Activated T-cell treated with anti-CD3 and anti-CD28 coated beads for 48 hours (primary cell): ENCODE data around the gene SIRT2.
"Not testable (repeated sequence)": the region's sequence is repeated elsewhere in the genome, so short reads cannot be mapped to it uniquely, and the experiment has no call there.

Experiments
- DNase-seq: peaks from one replicate; pipeline ENCODE4 v3.0.0-alpha.2; 2020; ENCODE audit warnings: low read depth

SIRT2 gene

GRCh38 chr19:38843175-38843758, 56.2 kb downstream of the SIRT2 start:
- no peak for DNase-seq

GRCh38 chr19:38842439-38843174, 56.8 kb downstream of the SIRT2 start:
- DNase-seq: peak; percentile 54

DNA sequence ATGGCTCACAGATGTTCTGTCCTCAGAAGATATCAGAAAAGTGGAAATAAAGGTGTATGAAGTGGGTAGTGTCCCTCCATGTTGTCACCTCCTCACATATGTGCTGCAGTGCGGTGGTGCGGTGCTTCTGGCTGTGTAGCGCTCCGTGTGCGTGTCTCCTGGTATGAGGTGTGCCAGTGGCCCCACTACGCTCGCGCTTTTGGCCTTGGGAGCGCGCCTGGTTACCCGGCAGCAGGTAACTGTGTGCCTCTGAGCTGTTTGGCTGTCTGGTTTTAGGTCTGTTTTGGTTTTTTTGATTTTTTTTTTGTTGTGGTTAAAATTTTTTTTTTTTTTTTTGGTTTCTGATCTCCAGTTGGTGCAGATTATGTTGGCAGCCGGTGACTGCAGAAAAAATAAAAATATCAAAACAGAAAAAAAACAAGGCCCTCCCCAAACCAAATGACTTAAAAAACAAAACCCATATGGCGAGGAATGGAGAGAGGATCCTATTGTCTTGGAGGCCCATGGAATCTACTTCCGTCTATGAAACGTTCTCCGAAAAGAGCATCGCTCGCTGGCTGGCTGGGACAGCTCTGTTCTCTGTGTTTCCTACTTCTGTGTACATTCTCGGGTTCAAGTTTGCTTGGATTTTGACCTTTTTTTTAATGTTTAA, 57.5 kb downstream of the SIRT2 start:
- no peak for DNase-seq

GRCh38 chr19:38841180-38841766, 58.1 kb downstream of the SIRT2 start:
- DNase-seq: no peak

- no peak for DNase-seq
Observed at GRCh38 chr19:38840583-38840968, 58.8 kb downstream of the SIRT2 start.

GRCh38 chr19:38839816-38840582, 59.4 kb downstream of the SIRT2 start:
- no peak for DNase-seq

GRCh38 chr19:38838986-38839761, 60.2 kb downstream of the SIRT2 start:
- no peak for DNase-seq

DNA sequence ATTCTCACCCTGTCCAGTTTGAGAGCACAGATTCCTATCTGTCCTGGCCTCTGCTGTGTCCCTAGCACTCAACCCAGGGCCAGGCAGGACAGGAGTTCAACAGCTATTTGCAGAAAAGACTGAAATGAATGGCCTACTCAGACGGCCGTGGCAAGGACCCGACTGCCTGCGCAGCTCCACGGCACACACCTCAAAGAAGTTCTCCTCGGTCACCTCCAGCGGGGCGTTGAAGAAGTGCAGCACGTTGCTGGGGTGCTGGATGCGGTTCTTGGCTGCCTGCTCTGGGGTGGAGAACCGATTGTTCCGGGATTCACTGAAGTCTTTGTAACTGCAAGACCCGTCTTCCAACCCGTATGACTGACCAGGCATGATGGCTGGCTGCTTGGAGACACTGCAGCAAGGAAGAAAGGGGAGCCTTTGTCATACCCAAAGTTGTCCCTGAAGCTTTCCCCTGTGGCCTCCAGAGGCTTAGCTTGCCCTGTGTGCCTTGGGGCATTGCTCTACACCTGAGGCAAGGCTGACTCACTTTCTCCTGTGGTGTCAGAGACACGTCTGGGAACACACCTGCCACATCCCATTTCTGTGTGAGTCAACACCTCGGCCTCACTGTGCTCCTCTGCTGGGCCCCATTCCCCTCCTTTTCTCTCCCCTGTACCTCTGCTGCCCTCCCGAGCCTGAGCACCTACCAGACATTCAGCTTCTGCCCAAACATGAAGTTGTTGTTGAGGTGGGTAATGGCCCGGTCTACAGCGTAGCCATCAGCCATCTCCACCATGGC, 61.0 kb downstream of the SIRT2 start:
- DNase-seq: peak; percentile 60

GRCh38 chr19:38837656-38838121, 61.7 kb downstream of the SIRT2 start:
- no peak for DNase-seq

DNA sequence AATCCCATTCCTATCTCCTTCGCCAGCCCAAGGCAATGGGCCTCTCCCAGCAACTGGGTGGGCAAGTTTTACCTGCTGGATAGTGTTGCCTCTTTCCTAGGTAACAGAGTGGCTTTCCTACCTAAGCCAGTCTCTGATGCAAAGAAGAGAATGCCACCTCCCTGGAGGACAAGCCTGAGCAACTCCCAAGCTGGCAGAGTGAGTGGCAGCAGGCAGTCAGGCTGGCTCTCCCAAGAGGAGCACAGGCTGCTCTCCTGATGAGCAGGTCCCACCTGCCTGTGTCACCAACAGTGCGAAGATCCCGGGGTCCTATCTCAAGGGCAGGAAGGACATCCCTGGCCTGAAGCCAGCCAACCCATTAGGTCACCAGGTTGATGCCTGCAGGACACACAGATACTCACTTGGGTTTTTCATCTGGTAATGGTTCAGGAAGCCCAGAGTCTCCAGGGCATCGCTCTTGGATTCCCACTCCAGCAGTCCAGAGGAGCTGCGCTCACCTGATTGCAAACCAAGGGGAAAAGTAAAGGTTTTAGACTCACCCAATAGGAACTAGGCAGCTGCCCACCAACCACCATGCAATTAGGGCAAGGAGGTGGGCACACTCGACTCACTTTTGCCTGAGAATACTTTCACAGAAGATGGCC, 62.3 kb downstream of the SIRT2 start:
- DNase-seq: no peak

GRCh38 chr19:38836159-38836982, 63.0 kb downstream of the SIRT2 start:
- no peak for DNase-seq

DNA sequence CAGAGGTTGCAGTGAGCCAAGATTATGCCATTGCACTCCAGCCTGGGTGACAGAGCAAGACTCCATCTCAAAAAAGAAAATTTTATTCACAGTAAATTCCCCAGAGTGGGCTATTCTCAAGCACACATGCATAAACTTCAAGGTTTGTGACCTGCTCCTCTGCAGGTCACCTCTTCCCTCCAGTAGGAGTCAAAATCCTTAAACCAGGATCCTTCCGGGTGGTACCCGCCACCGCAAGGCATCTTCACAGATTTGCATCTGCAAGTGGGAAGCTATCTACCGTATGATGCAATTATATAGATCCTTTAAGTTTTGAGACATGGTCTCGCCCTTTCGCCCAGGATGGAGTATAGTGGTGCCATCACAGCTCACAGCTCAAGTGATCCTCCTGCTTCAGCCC, 64.8 kb downstream of the SIRT2 start:
- no peak for DNase-seq

DNA sequence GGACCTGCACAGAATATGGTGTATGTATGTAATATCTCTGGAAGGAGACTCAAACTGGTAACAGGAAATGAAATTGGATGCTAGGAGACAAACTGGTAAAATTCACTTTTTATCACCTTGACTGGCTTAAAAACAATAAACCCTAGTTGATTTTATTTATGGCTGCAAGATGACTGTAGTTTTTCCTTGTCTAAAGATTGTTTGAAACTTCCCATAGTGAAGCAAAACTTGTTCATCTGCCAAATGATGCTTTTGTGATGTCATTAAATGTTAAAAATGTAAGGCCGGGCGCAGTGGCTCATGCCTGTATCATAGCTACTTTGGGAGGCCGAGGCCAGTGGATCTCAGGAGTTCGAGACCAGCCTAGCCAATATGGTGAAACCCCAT, 65.3 kb downstream of the SIRT2 start:
- no peak for DNase-seq

DNA sequence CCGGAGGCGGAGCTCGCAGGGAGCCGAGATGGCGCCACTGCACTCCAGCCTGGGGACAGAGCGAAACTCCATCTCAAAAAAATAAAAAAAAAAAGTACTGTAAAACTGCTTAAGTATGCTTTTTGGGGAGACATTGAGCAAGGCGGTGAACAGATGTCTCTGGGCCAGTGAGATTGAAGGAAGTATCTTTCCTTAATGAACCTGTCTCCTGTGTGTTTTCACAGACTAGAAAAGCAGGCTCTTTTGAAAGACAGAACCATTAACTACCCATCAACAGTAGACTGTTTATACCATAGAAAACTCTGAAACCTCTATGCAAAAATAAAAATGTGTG, 66.4 kb downstream of the SIRT2 start:
- no peak for DNase-seq

DNA sequence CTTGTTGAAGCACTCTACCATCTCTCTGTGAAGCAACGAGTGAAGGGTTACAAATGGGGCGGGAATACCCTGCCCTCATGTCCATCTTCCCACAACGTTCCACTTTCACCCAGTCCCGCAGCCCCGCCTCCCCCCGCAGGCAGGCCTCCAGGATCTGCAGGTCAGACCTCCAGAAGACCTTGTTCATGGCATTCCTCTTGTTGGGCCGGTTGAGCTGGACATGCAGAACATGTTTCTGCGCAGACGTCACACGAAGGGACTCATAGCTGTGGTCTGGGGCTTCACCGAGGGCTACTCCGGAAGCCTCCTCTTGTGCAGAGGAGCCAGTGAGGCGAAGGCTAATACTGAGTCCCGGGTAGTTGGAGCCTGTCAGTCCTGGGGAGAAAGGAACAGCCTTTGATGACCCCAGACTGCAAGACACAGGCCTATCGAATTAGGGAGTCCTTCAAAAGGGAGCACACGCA, 68.2 kb downstream of the SIRT2 start:
- DNase-seq: no peak

- no peak for DNase-seq
Observed at GRCh38 chr19:38830039-38830733, 69.2 kb downstream of the SIRT2 start.

- DNase-seq: not testable (repeated sequence)
Observed at GRCh38 chr19:38829203-38829602, 70.2 kb downstream of the SIRT2 start.
